NCI-H748 treated with DMSO at 0.1 percent for 48 hours (cell line): Measurements from ENCODE around the gene FOXN1.
"Not testable (repeated sequence)": the region's sequence is repeated elsewhere in the genome, so short reads cannot be mapped to it uniquely, and the experiment has no call there.

Experiments used
- DNase-seq: peaks from one replicate; lab custom pipeline; 2025; lab: John Stamatoyannopoulos, UW

The FOXN1 gene, protein sequence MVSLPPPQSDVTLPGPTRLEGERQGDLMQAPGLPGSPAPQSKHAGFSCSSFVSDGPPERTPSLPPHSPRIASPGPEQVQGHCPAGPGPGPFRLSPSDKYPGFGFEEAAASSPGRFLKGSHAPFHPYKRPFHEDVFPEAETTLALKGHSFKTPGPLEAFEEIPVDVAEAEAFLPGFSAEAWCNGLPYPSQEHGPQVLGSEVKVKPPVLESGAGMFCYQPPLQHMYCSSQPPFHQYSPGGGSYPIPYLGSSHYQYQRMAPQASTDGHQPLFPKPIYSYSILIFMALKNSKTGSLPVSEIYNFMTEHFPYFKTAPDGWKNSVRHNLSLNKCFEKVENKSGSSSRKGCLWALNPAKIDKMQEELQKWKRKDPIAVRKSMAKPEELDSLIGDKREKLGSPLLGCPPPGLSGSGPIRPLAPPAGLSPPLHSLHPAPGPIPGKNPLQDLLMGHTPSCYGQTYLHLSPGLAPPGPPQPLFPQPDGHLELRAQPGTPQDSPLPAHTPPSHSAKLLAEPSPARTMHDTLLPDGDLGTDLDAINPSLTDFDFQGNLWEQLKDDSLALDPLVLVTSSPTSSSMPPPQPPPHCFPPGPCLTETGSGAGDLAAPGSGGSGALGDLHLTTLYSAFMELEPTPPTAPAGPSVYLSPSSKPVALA

DNA sequence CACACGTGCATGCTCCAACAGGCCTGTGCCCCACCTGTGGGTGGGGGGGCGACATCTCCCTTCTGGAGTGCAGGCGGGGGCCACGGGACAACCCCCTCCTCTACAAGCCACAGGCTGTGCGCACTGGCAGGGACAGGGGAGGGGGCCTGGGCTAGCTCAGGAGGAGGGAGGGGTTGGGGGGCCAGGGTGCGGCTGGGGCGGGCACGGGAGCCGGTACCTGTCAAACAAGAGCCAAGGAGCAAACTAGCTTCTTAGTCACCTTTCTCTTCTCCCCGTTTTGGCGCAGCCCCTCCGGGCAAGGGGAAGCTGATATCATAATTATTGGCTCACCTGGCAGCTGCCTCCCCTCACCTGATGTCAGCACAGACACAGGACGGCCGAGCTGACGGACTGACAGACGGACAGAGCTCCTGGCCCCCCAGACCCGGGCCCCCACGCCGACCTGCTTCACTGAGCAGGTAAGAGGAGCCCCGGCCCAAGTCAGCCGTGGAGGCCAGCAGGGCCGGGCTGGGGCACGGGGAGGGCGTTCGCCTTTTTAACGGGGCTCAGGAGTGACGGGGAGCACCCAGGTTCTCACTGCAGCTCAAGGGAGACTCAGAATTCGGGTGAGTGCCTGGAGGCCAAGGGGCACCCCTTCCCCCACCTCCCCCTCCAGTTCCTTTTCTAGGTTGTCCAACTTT, at the start of gene FOXN1:
Gene FOXN1, plus strand, starts transcription at position 363 of the 680 bp plus-strand sequence. CDS start 17,622 bp downstream, outside the sequence.
- DNase-seq: no peak

DNA sequence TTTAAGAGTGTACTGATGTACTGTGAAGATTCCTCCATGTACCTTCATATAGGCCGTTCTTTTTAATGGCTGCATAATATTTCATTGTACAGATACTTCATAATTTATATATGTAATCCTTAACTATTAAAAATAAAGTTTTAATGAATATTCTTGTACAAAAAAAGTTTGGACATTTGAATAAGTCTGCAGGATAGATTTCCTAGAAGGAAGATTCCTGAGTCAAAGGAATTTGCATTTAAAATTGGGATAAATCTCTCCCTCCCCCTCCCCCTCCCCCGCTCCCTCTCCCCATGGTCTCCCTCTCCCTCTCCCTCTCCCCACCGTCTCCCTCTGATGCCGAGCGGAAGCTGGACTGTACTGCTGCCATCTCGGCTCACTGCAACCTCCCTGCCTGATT, 48.3 kb upstream of the FOXN1 start:
- DNase-seq: no peak

GRCh38 chr17:28458881-28459280, 47.3 kb upstream of the FOXN1 start:
- not testable (repeated sequence) for DNase-seq

DNA sequence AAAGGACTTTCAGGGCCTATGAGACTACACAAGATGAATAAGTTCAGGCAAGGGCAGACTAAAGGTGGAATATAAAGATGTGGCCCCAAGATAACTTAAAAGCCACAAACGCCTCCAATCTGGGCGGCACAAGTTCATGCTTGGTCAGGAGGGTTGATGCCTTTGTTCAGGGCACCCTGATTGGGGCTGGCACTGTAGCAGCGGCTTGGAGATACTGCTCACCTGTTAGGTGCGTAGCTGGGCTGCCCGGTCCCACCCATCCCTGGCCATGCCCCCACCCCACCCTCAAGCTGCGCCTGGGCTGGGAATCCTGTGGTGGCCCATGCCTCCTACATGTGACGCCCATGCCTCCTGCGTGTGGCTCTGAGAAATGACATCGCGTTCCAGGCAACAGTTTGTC, 45.2 kb upstream of the FOXN1 start:
- no peak for DNase-seq

- no peak for DNase-seq
Measured at GRCh38 chr17:28466001-28466400, 40.1 kb upstream of the FOXN1 start.

DNA sequence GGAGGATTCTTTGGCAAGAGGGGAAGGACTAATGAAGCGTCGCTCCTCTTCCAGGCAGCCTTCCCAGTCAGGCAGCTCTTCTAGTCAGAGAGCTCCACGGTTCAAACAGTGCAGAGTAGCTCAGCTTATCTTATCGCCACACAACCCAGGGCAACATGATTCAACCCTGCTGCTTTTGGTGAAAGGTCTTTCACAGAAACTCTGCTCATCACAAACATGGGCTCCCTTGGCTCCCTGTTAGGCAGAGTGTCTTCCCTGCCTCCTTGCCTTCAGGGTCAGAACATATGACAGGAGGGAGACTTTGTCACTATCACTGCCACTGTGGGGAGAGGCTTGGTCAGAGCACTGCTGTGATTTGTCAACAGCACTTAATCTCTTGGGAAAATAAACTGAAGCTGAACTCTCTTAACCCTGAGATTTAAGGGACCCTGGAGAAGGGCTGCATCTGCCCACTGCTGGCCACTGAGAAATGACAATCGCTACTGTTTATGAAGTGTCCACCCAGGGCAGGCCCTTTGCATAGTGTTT, 39.6 kb upstream of the FOXN1 start:
- no peak for DNase-seq

DNA sequence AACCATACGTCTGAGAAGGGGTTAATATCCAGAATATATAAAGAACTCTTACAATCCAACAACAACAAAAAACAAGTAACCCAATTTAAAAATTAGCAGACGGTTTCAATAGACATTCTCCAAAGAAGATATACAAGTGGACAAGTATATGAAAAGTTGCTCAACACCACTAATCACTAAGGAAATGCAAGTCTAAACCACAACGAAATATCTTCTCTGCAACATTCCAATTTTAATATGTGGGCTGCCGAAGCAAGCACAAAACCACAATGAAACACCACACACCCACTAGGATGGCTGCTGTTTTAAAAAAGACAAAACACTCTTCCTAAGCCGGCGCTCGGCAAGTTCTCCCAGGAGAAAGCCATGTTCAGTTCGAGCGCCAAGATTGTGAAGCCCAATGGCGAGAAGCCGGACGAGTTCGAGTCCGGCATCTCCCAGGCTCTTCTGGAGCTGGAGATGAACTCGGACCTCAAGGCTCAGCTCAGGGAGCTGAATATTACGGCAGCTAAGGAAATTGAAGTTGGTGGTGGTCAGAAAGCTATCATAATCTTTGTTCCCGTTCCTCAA, 38.6 kb upstream of the FOXN1 start:
- no peak for DNase-seq

DNA sequence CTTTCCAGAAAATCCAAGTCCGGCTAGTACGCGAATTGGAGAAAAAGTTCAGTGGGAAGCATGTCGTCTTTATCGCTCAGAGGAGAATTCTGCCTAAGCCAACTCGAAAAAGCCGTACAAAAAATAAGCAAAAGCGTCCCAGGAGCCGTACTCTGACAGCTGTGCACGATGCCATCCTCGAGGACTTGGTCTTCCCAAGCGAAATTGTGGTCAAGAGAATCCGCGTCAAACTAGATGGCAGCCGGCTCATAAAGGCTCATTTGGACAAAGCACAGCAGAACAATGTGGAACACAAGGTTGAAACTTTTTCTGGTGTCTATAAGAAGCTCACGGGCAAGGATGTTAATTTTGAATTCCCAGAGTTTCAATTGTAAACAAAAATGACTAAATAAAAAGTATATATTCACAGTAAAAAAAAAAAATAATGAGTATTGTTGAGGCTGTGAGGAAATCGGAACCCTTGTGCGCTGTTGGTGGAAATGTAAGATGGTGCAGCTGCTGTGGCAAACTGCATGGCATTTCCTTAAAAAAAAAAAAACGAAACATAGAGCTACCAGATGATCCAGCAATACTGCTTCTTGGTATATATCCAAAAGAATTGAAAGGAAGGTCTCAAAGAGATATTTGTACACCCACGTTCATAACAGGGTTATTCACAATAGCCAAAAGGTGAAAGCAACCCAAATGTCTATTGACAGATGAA, 38.0 kb upstream of the FOXN1 start:
- not testable (repeated sequence) for DNase-seq

- no peak for DNase-seq
Measured at GRCh38 chr17:28468781-28469180, 37.4 kb upstream of the FOXN1 start.

GRCh38 chr17:28469376-28469775, 36.8 kb upstream of the FOXN1 start:
- no peak for DNase-seq

DNA sequence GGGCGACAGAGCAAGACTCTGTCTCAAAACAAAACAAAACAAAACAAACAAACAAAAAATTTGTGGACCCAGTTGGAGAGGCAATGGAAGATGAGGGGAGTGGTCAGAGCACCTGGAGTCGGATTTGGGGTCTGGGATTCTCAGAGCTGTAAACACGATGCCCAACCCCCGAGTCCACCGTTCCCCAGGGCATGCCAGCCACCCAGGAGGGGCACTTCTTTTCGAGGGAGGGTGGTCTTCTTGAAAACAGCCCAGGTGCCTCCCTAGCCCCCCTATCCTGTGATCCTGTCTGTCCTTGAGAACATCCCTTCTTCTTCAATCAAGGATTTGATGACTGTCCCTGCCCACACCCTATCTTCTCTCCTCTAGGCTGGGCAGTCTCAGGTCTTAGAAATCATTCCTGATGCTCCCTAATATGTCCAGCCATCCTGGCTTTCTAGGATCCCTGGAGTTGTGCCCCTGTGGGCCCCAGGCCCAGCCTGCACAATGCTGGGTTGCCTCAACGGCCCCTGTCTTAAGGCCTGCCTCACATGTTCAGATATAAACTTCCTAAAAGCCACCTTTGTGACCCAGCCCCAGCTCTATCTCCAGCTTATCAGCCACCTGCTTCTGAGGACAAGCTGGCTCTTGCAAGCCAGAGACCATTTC, 35.8 kb upstream of the FOXN1 start:
- DNase-seq: no peak

GRCh38 chr17:28470914-28471366, 35.2 kb upstream of the FOXN1 start:
- no peak for DNase-seq

- no peak for DNase-seq
Measured at GRCh38 chr17:28471531-28472342, 34.4 kb upstream of the FOXN1 start.

- DNase-seq: no peak
Measured at GRCh38 chr17:28472871-28473497, 33.2 kb upstream of the FOXN1 start.

GRCh38 chr17:28473542-28473941, 32.6 kb upstream of the FOXN1 start, which contains the start of gene SLC13A2:
Gene SLC13A2 (plus strand): TSS chr17:28473644. CDS start chr17:28473713, 69 bp downstream.
- no peak for DNase-seq

GRCh38 chr17:28474111-28474531, 32.0 kb upstream of the FOXN1 start:
- no peak for DNase-seq

GRCh38 chr17:28475151-28475900, 30.8 kb upstream of the FOXN1 start:
- DNase-seq: no peak

GRCh38 chr17:28476076-28476865, 29.9 kb upstream of the FOXN1 start:
- no peak for DNase-seq
